ENCODE data around the gene FUS.
A peak's percentile ranks its signal among the peaks of the same experiment; 100 is the strongest.
"Not testable (repeated sequence)": the region's sequence is repeated elsewhere in the genome, so short reads cannot be mapped to it uniquely, and the experiment has no call there.

The FUS gene

DNA sequence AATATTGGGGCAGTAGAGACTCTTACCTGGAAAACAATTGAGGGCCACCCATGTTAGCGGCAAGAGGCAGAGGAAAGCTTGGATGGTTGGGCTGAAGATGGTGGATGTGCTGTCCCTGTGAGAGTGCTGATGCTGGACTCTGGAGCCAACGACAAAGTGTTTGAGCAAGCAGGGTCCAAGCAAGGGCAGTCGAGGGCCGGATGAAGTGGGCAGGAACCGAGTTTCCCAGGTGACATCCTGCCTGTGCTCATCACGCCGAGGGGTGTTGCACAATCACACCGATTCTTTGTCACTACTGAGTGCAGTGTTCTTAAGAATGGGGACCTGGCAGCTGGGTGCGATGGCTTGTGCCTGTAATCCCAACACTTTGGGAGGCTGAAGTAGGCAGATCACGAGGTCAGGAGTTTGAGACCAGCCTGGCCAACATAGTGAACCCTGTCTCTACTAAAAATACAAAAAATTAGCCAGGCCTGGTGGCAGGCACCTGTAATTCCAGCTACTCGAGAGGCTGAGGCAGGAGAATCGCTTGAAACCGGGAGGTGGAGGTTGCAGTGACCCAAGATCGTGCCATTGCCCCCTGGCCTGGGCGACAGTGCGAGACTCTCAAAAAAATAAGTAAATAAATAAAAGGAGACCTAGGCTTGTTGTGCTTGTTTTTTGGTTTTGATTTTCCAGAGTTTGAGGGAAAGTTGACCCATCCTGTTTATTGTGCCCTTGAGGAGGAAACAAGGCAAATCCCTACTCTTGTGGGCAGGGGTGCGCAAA is 16.6 kb downstream of the FUS start:
- H3K4me1 Mint-ChIP-seq = peaks cover 40% of the 10 kb centered on the region
- no peak for DNase-seq (ENCODE audit: low spot score in 2 of 2)
- H3K36me3 Mint-ChIP-seq = peaks cover 22% of the 10 kb centered on the region
- H3K27me3 Mint-ChIP-seq = no peaks in the 10 kb centered on the region
- H3K27ac Mint-ChIP-seq = peak overlapping the region; percentile 35
- no peak for ATAC-seq (ENCODE audit: low read depth)
- H3K9me3 Mint-ChIP-seq = no peaks in the 10 kb centered on the region
- H3K4me3 Mint-ChIP-seq = no peak overlapping the region

DNA sequence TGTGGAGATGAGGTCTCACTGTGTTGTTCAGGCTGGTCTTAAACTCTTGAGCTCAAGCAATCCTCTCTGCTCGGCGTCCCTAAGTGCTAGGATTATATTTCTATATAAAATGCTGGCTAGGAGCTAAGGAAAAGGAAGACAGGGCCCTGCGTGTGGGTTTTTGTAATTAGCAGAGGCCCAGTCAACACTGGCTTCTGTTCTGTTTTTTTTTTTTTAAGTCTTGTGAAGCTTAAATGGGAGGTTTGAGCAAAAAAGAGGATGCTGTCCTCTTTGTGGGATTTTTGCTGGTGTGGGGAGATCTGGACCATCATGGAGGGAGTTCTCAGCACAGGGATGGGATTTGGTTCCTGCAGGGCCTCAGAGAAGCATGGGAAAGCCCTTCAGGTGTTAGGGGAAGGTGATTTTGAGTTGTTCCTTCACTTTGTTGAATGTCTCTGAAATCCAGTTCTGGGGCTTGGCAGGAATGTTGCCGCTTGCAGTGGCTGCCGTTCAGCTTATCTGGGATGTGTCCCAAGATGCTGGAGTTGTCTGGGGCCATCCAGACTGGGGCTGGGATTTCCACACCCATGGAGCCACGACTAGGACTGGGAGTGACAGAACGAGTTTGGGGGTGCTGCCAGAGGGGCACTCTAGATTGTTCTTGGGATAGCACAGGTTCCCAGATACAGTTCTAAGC is 18.4 kb downstream of the FUS start:
- no peaks in the 10 kb centered on the region for H3K9me3 Mint-ChIP-seq
- peaks cover 15% of the 10 kb centered on the region for H3K36me3 Mint-ChIP-seq
- ATAC-seq (ENCODE audit: low read depth) (no peak), DNase-seq (ENCODE audit: low spot score in 2 of 2) (no peak)
- H3K27me3 Mint-ChIP-seq = no peaks in the 10 kb centered on the region
- no peak overlapping the region for H3K4me3 Mint-ChIP-seq
- H3K27ac Mint-ChIP-seq = peak overlapping the region; percentile 68
- H3K4me1 Mint-ChIP-seq = peaks cover 41% of the 10 kb centered on the region

DNA sequence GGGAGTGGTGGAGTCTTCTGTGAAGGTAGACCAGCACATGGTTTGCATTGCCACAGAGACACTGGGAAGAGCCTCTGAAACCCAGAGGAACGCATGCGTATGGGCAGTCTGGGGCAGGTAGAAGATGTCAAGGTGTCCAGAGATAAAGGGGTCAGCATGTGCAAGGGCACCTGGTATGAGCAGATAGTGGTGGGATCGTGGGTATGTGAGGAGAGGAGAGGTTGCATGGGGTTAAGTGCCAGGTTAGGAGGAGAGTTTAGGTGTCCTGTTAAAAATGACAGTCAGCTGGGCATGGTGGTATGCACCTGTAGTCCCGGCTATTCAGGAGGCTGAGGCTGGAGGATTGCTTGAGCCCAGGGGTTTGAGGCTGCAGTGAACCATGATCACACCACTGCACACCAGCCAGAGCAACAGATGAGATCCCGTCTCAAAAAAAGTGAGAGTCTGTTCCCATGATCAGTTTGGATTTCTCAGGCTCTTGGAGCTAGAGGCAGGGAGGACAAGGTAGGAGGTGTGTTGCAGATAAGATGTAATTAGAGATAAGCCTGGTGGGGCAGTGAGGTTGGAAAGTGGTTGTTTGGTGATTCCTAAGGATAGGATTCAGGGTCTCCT is 19.6 kb downstream of the FUS start:
- Mint-ChIP-seq H3K9me3 (no peaks in the 10 kb centered on the region), H3K27me3 (no peaks in the 10 kb centered on the region), H3K4me1 (peaks cover 43% of the 10 kb centered on the region), H3K36me3 (peaks cover 12% of the 10 kb centered on the region), H3K27ac (peak overlapping the region; percentile 5), H3K4me3 (peak overlapping the region; percentile 15)
- DNase-seq (ENCODE audit: low spot score in 2 of 2) = no peak
- no peak for ATAC-seq (ENCODE audit: low read depth)

DNA sequence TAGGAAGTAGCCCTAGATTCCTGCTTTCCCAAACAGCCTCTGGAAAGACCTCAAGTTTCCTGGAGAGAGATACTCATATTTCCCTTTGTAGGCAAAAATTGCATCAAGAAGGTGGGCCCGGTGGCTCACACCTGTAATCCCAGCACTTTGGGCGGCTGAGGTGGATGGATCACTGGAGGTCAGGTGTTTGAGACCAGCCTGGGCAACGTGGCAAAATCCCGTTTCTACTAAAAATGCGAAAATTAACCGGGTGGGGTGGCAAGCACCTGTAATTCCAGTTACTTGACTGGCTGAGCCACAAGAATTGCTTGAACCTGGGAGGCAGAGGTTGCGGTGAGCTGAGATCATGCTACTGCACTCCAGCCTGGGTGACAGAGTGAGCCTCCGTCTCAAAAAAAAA is 20.2 kb downstream of the FUS start:
- Mint-ChIP-seq H3K27ac (peak overlapping the region; percentile 5), H3K36me3 (peaks cover 13% of the 10 kb centered on the region), H3K4me3 (peak overlapping the region; percentile 8), H3K4me1 (peaks cover 44% of the 10 kb centered on the region)
- not testable (repeated sequence) for DNase-seq (ENCODE audit: low spot score in 2 of 2); H3K27me3 Mint-ChIP-seq; H3K9me3 Mint-ChIP-seq; ATAC-seq (ENCODE audit: low read depth)

DNA sequence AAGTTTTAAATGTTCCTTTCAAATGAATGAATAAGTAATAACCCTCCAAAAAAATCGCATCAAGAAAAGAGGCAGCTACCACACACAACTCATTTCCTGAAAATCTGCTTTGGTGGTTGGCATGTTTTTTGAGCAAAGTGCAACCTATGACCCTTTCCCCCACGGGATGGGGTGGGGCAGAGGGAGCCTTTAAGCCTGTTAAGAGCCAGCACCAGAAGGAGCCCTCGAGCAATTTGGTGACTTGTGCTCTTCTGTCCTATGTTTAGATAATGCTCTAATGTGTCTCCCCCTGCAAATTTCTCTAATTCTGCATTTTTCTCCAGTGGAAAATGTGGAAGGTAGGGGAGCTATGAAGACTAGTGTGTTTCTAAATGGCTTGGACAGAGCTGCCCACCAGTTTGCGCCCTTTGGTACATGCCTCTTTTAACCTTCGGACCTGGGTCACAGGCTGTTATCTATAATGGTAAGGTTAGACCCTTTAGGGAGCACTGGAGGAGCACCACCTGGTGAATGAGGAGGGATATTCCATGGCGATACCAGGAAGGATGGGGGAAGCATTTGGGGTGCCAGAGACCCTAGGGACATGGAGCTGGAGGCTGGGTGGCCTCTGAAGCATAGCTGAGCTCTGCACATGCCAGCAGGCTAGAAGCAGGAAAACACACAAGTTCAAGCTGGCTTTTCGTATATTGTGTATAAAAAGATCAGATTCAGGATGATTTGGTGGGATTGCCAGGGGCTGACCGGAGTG is 21.1 kb downstream of the FUS start:
- Mint-ChIP-seq H3K36me3 (peaks cover 15% of the 10 kb centered on the region), H3K27me3 (no peaks in the 10 kb centered on the region), H3K4me1 (peaks cover 45% of the 10 kb centered on the region), H3K4me3 (peak overlapping the region; percentile 93), H3K9me3 (peaks cover 1% of the 10 kb centered on the region), H3K27ac (peak overlapping the region; percentile 63)
- ATAC-seq (ENCODE audit: low read depth) = peak; percentile 45
- no peak for DNase-seq (ENCODE audit: low spot score in 2 of 2)

DNA sequence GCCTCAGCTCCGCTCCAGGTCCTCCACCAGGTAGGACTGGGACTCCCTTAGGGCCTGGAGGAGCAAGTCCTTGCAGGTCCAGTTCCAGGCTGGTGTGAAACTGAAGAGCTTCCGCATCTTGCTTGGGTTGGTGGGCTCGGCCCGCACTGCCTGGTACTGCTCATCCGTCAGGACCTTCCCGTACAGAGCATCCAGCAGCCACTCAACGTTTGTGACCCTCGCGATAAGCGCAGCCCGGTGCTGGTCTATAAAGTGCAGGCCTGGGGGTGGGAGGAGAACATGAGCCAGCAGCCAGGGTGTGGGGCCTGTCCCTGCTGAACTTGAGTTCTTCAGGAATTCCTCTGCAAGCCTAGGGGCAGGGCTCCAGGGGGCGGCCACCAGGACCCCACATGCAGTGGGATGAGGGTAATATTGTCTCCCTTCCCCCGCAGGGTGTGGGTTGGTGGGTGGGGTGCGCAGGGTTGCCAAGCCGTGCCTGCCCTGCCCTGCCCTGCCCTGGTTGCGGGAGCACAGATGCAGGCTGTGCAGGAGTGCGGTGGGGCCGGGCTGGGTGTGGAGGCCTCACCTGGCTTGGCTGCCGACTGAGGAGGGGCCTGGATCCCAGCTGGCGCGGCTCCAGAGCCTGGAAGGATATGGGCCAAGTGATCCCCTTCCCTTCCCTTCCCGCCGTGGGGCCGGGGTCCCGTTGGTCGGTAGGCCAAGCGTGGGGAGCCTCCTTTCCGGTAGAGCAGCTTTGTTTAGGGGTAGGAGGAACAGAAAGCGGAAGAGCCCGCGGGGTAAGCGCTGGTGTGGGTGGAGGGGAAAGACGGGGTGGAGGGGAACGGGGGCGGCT is 21.9 kb downstream of the FUS start:
- ATAC-seq (ENCODE audit: low read depth) = peak; percentile 81
- DNase-seq (ENCODE audit: low spot score in 2 of 2) = peak; percentile 42 to 58
- peak overlapping the region; percentile 63 for H3K27ac Mint-ChIP-seq

DNA sequence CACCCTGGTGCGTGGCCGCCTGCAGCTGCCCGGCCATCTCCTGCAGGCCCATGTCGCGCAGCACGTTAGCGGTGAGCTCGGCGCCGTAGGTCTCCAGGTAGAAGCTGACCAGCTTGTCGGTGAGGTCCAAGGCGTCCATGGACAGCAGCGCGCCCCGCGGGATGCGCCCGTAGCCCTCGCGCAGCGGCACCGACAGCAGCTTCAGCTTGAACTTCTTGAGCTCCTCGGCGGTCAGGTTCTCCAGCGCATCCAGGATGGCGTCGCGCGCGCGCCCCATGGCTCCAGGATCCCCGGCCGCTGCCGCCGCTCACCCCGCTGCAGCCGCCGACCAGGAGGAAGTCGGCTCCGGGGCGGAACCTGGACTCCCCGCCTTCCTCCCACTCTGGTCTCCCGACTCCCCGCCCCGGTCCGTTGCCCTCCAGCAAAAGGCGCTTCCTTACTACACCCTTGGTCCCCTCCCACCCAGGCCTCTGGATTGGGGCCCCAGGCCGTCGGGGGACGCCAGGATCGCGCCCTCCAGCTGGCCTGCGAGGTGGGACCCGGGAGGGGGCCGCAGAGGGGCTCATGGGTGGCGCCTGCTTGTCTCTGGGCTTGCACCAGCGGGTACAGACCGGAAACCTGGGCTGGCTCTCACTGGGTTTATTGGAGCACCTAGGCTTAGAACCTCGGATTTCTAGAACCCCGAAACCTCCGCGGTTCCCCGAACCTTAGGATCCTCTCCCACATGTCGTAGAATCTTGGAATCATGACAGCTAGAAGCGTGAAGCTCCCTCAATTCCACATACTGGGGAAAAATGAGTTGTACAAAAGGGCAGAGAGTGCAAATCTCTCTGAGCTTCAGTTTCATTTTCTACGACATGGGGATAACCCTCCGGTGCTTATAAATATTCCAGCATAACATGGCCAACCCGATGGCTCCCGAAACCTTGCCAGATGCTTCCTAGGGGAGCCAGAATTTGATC is 22.8 kb downstream of the FUS start, which contains the start of gene PYCARD:
TSS of gene PYCARD (minus strand) at position 347 of the 962 bp plus-strand sequence. CDS start at position 277, 70 bp downstream.
- peaks cover 15% of the 10 kb centered on the region for H3K36me3 Mint-ChIP-seq
- H3K4me3 Mint-ChIP-seq = peak within 1 kb of the TSS; percentile 93
- H3K4me1 Mint-ChIP-seq = peaks cover 44% of the 10 kb centered on the region
- peak; percentile 41 for ATAC-seq (ENCODE audit: low read depth)
- H3K27ac Mint-ChIP-seq = peak within 1 kb of the TSS; percentile 63
- H3K27me3 Mint-ChIP-seq = no peaks in the 10 kb centered on the region
- H3K9me3 Mint-ChIP-seq = peaks cover 1% of the 10 kb centered on the region
- DNase-seq (ENCODE audit: low spot score in 2 of 2) = no peak

More for the DNA sequence above, 21.9 kb downstream of the FUS start:
- H3K36me3 Mint-ChIP-seq = peaks cover 15% of the 10 kb centered on the region
- H3K9me3 Mint-ChIP-seq = peaks cover 1% of the 10 kb centered on the region
- peaks cover 44% of the 10 kb centered on the region for H3K4me1 Mint-ChIP-seq
- H3K27me3 Mint-ChIP-seq = no peaks in the 10 kb centered on the region
- peak overlapping the region; percentile 93 for H3K4me3 Mint-ChIP-seq

DNA sequence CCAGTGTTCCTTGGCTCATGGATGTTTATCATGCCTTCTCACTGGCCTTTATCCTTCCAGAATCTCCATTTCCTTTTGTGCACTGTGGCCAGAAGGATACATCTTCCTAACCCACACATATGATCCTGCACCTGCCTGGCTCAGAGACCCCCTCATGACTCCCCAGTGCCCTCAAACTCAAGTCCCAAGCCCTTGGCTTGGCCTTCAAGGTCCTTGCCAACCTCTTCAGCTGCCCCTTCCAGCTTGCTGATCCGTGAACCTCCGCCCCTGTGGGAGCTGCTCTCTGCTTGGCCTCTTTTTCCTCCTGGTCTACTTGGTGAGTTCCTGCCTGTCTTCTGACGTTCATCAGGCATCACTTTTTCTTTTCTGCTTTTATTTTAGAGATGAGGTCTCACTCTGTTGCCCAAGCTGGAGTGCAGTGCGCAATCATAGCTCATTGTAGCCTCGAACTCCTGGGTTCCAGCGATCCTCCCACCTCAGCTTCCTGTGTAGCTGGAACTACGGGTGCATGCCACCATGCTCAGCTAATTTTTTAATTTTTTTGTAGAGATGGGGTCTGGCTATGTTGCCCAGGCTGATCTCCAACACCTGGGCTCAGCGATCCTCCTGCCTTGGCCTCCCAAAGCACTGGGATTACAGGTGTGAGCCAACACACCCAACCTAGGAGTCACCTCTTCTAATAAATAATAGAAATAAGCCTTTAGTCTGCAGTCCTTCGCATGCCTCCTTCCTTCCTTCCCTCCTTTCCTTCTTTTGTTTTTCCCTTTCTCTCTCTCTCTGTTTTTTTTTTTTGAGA is 25.1 kb downstream of the FUS start:
- H3K36me3 Mint-ChIP-seq = peaks cover 11% of the 10 kb centered on the region
- peaks cover 1% of the 10 kb centered on the region for H3K9me3 Mint-ChIP-seq
- peak overlapping the region; percentile 48 for H3K27ac Mint-ChIP-seq
- no peak overlapping the region for H3K4me3 Mint-ChIP-seq
- ATAC-seq (ENCODE audit: low read depth) (no peak), DNase-seq (ENCODE audit: low spot score in 2 of 2) (no peak)
- no peaks in the 10 kb centered on the region for H3K27me3 Mint-ChIP-seq
- peaks cover 33% of the 10 kb centered on the region for H3K4me1 Mint-ChIP-seq

DNA sequence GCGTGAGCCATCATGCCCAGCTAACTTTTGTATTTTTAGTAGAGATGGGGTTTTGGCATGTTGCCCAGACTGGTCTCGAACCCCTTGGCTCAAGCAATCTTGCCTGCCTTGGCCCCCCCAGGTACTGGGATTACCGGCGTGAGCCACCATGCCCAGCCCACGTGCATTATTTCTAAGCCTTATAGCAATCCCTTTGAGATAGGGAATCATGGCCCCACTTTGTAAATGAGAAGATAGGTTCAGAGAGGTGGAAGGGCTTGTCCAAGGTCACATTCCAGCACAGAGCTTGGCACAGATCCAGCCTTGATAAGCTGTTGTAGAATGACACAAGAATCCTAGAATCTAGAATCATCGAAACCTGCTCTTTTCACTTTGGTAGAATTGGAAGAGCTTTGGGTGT is 26.8 kb downstream of the FUS start:
- Mint-ChIP-seq H3K27ac (no peak overlapping the region), H3K4me1 (peaks cover 26% of the 10 kb centered on the region), H3K9me3 (peaks cover 1% of the 10 kb centered on the region), H3K27me3 (no peaks in the 10 kb centered on the region), H3K4me3 (no peak overlapping the region), H3K36me3 (peaks cover 9% of the 10 kb centered on the region)
- DNase-seq (ENCODE audit: low spot score in 2 of 2) (no peak), ATAC-seq (ENCODE audit: low read depth) (no peak)

DNA sequence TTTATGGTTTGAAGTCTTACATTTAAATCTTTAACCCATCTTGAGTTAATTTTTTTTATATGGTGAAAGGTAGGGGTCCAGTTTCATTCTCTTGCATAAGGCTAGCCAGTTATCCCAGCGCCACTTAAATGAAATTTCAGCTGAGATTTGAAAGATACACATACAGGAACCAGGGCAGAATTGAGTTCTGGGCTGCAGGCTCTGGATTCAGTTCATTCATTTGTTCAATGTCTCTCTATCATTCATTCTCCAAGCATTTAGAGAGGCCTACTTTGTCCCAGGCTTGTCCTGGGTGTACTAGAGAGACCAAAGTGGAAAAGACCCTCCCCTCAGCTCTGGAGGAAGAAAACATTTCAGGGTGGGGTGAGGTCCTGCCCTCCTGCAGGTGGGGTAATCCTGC is 33.4 kb downstream of the FUS start:
- Mint-ChIP-seq H3K4me3 (peak overlapping the region; percentile 63), H3K36me3 (no peaks in the 10 kb centered on the region), H3K4me1 (peaks cover 26% of the 10 kb centered on the region), H3K27ac (no peak overlapping the region), H3K27me3 (peaks cover 6% of the 10 kb centered on the region), H3K9me3 (no peaks in the 10 kb centered on the region)
- DNase-seq (ENCODE audit: low spot score in 2 of 2) (no peak), ATAC-seq (ENCODE audit: low read depth) (no peak)

DNA sequence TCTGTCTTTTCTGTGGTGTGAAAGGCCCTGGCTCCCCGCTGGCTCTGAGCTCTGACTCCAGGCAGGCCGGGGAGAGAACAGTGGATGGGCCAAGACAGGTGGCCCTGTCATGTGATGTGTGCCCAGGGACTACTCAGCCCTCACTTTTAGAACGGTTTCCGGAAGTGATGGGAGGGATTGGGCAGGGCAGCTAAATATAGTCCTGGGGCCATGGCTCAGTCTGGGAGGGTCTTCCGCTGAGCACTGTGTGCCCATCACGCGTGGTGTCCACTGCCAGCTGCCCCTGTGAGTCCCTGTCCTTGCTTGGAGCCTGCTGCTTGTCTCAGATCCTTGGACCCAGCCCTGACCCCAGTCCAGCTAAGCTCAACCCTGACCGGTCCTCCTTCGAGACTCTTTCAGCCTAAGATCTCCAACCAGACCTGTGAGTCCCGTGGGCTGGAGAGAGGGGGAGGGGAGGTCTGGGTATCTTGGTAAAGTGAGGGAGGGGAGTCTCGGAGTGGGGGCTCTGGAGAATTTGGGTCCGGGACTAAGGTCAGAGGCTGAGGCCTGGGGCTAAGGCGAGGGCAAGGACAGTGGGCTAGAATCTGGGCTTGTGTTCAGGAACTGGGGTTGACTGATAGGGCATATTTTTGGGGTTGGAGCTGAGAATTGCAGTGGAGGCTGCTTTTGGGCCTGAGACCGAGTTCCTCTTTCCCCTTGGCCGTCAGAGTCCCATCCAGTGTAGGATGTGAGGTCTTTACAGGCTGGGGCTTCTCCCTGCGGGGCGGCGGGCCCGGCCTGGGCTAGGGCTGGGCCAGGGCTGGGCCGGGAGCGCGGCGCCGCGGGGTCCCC is 34.2 kb downstream of the FUS start, which contains the start of gene TRIM72:
TSS of gene TRIM72 (plus strand) at position 243 of the 831 bp plus-strand sequence. CDS start 620 bp downstream, outside the sequence.
- peak within 1 kb of the TSS; percentile 82 for H3K4me3 Mint-ChIP-seq
- peaks cover 26% of the 10 kb centered on the region for H3K4me1 Mint-ChIP-seq
- H3K27me3 Mint-ChIP-seq = peaks cover 10% of the 10 kb centered on the region

More for the DNA sequence above, 34.2 kb downstream of the FUS start, which contains the start of gene TRIM72:
- H3K36me3 Mint-ChIP-seq = no peaks in the 10 kb centered on the region
- no peaks in the 10 kb centered on the region for H3K9me3 Mint-ChIP-seq
- H3K27ac Mint-ChIP-seq = no peak within 1 kb of the TSS
- DNase-seq (ENCODE audit: low spot score in 2 of 2) = no peak
- ATAC-seq (ENCODE audit: low read depth) = peak; percentile 7

Data from memory B cell (primary cell).